Anterior cingulate cortex (tissue), 58 donors: ENCODE data around the gene NUMB.
A peak's percentile ranks its signal among the peaks of the same experiment; 100 is the strongest.

Source experiments
- DNase-seq, 58 donors: peaks; one replicate each; lab custom pipeline; 2025; lab: John Stamatoyannopoulos, UW

Gene NUMB

GRCh38 chr14:73237219-73237785, 221.0 kb downstream of the NUMB start, which contains the start of gene PAPLN:
TSS of gene PAPLN (plus strand) at chr14:73237506. CDS start at chr14:73239779, 2,273 bp downstream.
- DNase-seq: peak in 3 of 58 donors; percentile 30 to 74 (median 37)

DNA sequence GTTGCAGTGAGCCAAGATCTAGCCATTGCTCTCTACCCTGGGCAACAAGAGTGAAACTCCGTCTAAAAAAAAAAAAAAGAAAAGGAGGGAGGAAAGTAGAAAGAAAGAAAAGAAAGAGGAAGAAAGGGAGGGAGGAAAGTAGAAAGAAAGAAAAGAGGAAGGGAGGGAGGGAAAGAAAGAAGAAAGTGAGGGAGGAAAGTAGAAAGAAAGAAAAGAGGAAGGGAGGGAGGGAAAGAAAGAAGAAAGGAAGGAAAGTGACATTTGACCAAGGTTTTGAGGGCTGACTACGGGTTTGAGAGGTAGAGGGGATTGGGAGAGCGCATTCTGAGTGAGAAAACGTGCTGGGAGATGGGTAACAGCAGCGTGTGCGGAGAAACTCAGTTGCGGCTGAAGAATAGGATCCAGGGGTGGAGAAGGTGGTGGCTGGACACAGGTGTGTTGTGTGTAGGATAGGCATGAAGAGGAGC, 221.6 kb downstream of the NUMB start:
- no peak for DNase-seq

GRCh38 chr14:73236157-73236556, 222.2 kb downstream of the NUMB start:
- no peak for DNase-seq

DNA sequence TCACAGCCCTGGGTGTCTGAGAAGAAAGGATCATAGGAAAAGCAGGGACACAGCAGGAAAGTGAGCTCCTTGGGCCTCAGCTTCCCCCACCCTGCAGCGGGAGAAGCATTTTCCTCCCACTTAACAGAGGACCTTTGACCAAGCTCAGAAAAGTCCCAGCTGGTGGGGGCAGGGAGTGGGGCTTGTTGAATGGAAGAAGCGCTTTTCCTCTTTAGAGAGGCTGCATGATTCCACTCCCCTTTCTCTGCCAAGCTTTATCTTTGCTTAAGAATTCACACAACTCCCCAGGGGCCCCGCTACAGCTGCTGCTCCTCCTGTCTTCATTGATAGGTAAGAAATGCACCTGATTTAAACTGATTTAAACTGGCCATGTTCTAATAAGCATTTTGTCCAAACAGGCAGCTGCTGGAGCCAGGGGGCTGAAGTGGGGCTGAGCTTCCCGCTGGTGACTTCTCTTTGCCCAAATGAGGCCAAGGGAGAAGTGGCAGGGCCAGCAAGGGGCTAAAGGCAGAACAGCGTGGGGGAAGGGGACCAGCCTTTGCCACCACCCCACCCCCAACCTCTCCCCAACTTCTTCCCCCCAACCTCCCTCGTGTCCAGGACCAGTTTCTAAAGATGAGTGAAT, 222.7 kb downstream of the NUMB start:
- DNase-seq: no peak

DNA sequence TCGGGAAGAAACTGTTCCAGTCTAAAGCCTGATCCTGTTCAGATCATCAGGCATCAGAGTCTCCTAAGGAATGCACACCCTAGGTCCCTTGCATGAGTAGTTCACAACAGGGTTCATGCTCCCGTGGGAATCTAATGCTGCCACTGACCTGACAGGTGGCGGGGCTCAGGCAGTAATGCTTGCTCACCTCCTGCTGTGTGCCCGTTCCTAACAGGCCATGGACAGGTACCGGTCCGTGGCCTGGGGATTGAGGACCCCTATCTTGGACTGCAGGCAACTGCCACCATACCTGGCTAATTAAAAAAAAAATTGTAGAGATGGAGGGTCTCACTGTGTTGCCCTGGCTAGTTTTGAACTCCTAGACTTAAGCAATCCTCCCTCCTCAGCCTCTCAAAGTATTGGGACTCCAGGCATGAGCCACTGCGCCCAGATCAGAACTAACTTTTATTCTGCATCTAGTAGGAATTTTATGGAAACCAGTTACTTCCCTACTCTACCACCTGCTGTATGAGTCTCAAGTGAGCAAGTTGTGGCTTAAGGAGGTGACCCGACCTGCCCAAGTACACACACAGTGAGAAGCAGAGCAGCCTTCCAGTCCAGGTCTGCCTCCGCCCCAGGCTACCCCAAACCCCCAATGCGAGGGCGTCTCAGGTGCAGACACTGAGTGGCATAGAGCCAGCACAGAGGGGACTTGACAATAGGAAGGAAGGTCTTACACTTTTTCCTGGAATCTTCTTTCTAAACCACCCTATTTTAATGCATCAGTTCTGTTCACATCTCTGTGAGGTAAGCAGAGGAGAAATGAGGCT, 223.6 kb downstream of the NUMB start:
- no peak for DNase-seq

GRCh38 chr14:73234029-73234428, 224.3 kb downstream of the NUMB start:
- no peak for DNase-seq

- no peak for DNase-seq
These were observed 224.8 kb downstream of the NUMB start for GRCh38 chr14:73233564-73233963.

- no peak for DNase-seq
These were observed 225.4 kb downstream of the NUMB start for GRCh38 chr14:73232984-73233383.

DNA sequence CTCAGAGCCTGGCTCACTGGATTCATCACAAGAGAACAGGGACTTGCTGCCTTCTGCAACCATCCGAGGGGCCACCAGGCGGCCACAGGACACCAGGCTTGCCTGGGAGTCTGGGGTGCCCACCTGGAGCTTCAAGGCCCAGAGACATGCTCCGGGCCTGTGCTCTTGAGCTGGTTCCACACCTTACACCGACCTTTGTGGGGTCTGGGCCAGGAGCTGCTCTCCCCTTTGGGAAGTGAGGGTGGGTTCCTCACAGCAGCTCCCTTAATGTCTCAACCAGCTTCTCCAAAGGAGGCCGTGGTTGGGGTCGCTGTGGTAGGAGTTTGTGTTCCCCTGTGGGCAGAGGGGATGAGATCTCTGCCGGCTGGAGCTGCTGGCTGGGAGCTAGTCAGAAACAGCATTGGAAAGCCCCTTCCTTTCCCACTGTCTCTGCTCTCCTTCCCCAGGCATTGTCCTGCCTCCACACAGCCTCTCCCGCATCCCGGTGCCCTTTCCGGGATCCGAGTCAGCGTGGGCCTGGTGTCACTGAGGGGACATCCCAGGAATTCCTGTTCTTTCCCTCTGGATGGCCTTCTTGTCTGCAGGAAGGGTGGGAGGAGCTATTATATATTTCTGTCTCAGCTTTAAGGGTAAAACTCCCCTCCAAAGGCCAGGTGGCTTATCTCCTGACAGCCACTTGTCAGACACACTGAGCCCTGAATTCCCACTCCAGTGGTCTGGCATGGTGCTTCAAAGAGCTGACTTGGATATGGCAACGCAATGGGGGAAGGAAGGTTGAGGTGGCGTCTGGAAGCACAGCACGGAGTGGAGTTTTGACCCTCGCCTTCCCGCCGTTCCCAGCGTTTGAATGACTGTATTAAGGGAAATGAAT, 226.1 kb downstream of the NUMB start:
- DNase-seq: no peak

- DNase-seq: no peak
These were observed 228.3 kb downstream of the NUMB start for GRCh38 chr14:73230051-73230450.

GRCh38 chr14:73227812-73228781, 230.2 kb downstream of the NUMB start:
- peak in 2 of 58 donors; percentile 33 to 78 for DNase-seq

- DNase-seq: no peak
These were observed 232.8 kb downstream of the NUMB start for GRCh38 chr14:73225496-73225895.
